ENCODE results near the gene SDF4.

Gene SDF4

DNA sequence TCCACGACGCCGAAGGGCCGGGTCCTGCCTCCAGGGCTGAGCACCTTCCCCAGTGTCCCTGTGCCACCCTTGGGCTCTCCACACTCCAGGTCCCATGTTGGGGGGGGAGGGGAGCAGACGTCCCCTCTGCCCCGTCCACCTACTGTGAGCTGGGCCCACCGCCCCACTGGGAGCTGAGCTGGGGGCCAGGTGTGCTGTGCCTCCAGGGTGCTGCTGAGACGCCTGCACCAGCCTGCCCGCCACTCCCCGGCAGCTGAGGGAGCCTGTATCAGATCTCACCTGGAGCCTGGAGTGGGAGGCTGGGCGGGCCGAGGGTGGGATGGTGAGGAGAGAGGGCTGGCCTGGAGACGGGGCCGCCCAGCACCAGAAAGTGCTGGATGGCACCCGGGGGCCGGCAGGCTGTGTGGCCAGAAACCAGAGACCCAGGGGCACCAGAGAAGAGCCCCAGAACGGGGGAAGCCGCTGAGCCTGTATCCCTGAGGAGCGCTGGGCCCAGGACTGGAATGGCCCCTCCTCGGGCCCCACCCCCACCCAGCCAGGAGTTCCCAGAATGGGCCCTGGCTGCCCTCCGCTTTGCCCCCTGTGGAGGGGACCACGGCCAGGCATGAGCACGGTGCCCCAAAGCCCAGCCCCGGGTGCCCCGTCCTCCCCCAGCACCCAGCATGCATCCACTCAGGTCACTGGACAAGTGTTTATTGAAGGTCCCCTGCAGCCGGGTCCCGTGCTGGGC lies 28.8 kb downstream of the SDF4 start:
- no peak overlapping the region for H3K27ac ChIP-seq
- TF ChIP-seq, protein P1, sequence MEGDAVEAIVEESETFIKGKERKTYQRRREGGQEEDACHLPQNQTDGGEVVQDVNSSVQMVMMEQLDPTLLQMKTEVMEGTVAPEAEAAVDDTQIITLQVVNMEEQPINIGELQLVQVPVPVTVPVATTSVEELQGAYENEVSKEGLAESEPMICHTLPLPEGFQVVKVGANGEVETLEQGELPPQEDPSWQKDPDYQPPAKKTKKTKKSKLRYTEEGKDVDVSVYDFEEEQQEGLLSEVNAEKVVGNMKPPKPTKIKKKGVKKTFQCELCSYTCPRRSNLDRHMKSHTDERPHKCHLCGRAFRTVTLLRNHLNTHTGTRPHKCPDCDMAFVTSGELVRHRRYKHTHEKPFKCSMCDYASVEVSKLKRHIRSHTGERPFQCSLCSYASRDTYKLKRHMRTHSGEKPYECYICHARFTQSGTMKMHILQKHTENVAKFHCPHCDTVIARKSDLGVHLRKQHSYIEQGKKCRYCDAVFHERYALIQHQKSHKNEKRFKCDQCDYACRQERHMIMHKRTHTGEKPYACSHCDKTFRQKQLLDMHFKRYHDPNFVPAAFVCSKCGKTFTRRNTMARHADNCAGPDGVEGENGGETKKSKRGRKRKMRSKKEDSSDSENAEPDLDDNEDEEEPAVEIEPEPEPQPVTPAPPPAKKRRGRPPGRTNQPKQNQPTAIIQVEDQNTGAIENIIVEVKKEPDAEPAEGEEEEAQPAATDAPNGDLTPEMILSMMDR (conservative IDR thresholded peaks at IDR 0.05): no peak
- no peak for TF ChIP-seq ZFX (IDR thresholded peaks at IDR 0.05)

- no peak overlapping the region for H3K27ac ChIP-seq
- TF ChIP-seq ZFX (IDR thresholded peaks at IDR 0.05): no peak
- TF ChIP-seq, protein P1 (conservative IDR thresholded peaks at IDR 0.05): no peak
Measured at GRCh38 chr1:1200876-1201810, 30.7 kb downstream of the SDF4 start.

- H3K27ac ChIP-seq: no peak overlapping the region
- no peak for TF ChIP-seq ZFX (IDR thresholded peaks at IDR 0.05)
- TF ChIP-seq, protein P1 (conservative IDR thresholded peaks at IDR 0.05): no peak
Measured at GRCh38 chr1:1199961-1200875, 31.6 kb downstream of the SDF4 start.

- TF ChIP-seq, protein P1 (conservative IDR thresholded peaks at IDR 0.05): no peak
- TF ChIP-seq ZFX (IDR thresholded peaks at IDR 0.05): no peak
Measured at GRCh38 chr1:1199141-1199960, 32.5 kb downstream of the SDF4 start.

DNA sequence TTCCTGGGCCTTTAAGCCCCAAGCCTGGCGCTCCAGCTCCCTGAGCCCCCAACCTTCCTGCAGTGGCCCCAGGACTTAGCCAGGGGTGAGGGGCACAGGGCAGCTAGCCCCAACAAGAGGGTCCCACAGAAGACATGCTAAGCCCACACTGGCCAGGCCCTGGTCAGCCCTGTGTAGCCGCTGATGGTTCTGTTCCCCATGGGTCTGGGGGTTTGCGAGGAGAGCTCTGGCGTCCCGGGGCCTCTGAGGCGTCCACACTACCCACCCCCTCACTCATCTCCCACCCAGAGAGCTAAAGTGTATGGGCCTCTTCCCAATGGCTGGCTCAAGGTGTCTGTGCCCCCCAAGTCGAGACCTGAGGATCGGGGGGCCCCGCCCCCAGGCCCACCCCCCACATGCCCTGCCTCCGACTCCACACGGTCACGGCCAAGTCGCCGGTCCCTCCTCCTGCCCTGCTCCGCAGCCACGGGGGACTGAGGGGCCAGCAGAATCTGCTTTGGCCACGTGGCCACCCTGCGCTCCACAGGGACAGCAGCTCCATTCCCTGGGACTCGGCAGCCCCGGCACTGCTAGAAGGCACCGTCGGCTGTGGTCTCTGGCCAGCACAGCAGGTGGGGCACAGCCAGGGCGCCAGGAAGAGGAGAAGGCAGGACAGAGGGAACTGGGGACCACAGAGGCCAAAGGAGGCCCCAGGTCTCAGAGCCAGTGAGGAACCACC lies 33.2 kb downstream of the SDF4 start:
- H3K27ac ChIP-seq: no peak overlapping the region
- TF ChIP-seq ZFX (IDR thresholded peaks at IDR 0.05): no peak
- TF ChIP-seq, protein P1 (conservative IDR thresholded peaks at IDR 0.05): no peak

More at GRCh38 chr1:1199141-1199960, 32.5 kb downstream of the SDF4 start:
- no peak overlapping the region for H3K27ac ChIP-seq
